CD14-positive monocyte (primary cell): ENCODE data around the gene ZBTB7C. TPM values are rescaled to one million over a fixed set of nuclear protein-coding genes. Genes with fewer than 3 reads are reported as not detected.

Source experiments
- DNase-seq, 3 donors: peaks; one replicate each; pipeline ENCODE4 v3.0.0-alpha.2; 2011 to 2022
- H2AFZ ChIP-seq: 2 replicates; pipeline ENCODE4 v1.6.0; 2012; ENCODE audit warnings: mild to moderate bottlenecking, low read depth, low read length, inconsistent platforms; ENCODE audit not compliant: insufficient read depth, poor library complexity, severe bottlenecking
- H3K27ac ChIP-seq, 2 donors: 1 replicate in 1 of 2; 2 replicates in 1 of 2; pipeline ENCODE4 v1.5.1; 2012 to 2013; ENCODE audit warnings: low read length in 2 of 2, control low read depth in 1 of 2, inconsistent platforms in 1 of 2, low read depth in 1 of 2, mild to moderate bottlenecking in 1 of 2
- H3K27me3 ChIP-seq, 2 donors: one replicate each; pipeline versions ENCODE4 v1.6.0 to v1.6.1; 2011 to 2013; ENCODE audit warnings: low read length in 2 of 2; ENCODE audit not compliant: control insufficient read depth in 2 of 2, insufficient read depth in 2 of 2
- H3K36me3 ChIP-seq, 2 donors: replicated peaks in 1 of 2; 1 replicate in 1 of 2; 2 replicates in 1 of 2; pipeline versions ENCODE4 v1.5.1 to v1.6.1; 2012 to 2013; ENCODE audit warnings: low read length in 2 of 2, control low read depth in 1 of 2, inconsistent platforms in 1 of 2, mild to moderate bottlenecking in 1 of 2; ENCODE audit not compliant: insufficient read depth in 2 of 2, control insufficient read depth in 1 of 2
- H3K4me1 ChIP-seq, 2 donors: 1 replicate in 1 of 2; 2 replicates in 1 of 2; pipeline versions ENCODE4 v1.5.1 to v1.6.1; 2012 to 2013; ENCODE audit warnings: low read length in 2 of 2, control low read depth in 1 of 2, inconsistent platforms in 1 of 2, mild to moderate bottlenecking in 1 of 2, moderate library complexity in 1 of 2; ENCODE audit not compliant: insufficient read depth in 2 of 2, control insufficient read depth in 1 of 2
- H3K4me2 ChIP-seq: replicated peaks from 2 replicates; pipeline ENCODE3; 2012; ENCODE audit warnings: low read length, moderate library complexity, mild to moderate bottlenecking; ENCODE audit not compliant: poor library complexity, severe bottlenecking; ENCODE audit errors: extremely low read depth
- H3K4me3 ChIP-seq, 3 experiments: fragments of 200-600 bp in 1 of 3; sonication (generic) in 1 of 3; replicated peaks in 1 of 3; 1 replicate in 2 of 3; 2 replicates in 1 of 3; pipeline ENCODE4 v1.5.1; 2011 to 2013; ENCODE audit warnings: low read length in 3 of 3, mild to moderate bottlenecking in 3 of 3, control low read depth in 2 of 3, low read depth in 2 of 3, inconsistent platforms in 1 of 3, moderate library complexity in 1 of 3
- H3K79me2 ChIP-seq: 2 replicates; pipeline ENCODE4 v1.6.0; 2012; ENCODE audit warnings: mild to moderate bottlenecking, control low read depth, inconsistent platforms, low read length, moderate library complexity; ENCODE audit not compliant: insufficient read depth
- H3K9ac ChIP-seq: 2 replicates; pipeline ENCODE4 v1.6.0; 2017; ENCODE audit warnings: low read length, mild to moderate bottlenecking; ENCODE audit not compliant: insufficient read depth, poor library complexity, severe bottlenecking
- H3K9me3 ChIP-seq, 2 donors: replicated peaks in 1 of 2; 1 replicate in 1 of 2; 2 replicates in 1 of 2; pipeline versions ENCODE4 v1.5.1 to v1.6.1; 2012 to 2013; ENCODE audit warnings: low read length in 2 of 2, control low read depth in 1 of 2; ENCODE audit not compliant: control insufficient read depth in 1 of 2, insufficient read depth in 1 of 2
- H4K20me1 ChIP-seq: 2 replicates; pipeline ENCODE4 v1.6.0; 2012; ENCODE audit warnings: mild to moderate bottlenecking, low read length, control low read depth, moderate library complexity; ENCODE audit not compliant: insufficient read depth
- H3K27ac Mint-ChIP-seq, 7 donors: one replicate each; pipeline ENCODE4 v1.8.0; 2020; ENCODE audit warnings: mild to moderate bottlenecking in 7 of 7, mixed read lengths in 7 of 7, moderate library complexity in 6 of 7, inconsistent platforms in 2 of 7
- H3K27me3 Mint-ChIP-seq, 3 donors: one replicate each; pipeline ENCODE4 v1.8.0; 2021 to 2022; ENCODE audit warnings: low read depth in 3 of 3, mild to moderate bottlenecking in 3 of 3, mixed read lengths in 3 of 3, moderate library complexity in 3 of 3, inconsistent platforms in 1 of 3
- H3K36me3 Mint-ChIP-seq, 2 donors: one replicate each; pipeline ENCODE4 v1.8.0; 2020; ENCODE audit warnings: mixed read lengths in 2 of 2, inconsistent platforms in 1 of 2, mild to moderate bottlenecking in 1 of 2
- H3K4me1 Mint-ChIP-seq: one replicate; pipeline ENCODE4 v1.8.0; 2020; ENCODE audit warnings: mild to moderate bottlenecking, mixed read lengths
- H3K4me3 Mint-ChIP-seq, 2 donors: one replicate each; pipeline ENCODE4 v1.8.0; 2020; ENCODE audit warnings: mild to moderate bottlenecking in 2 of 2, mixed read lengths in 2 of 2, moderate library complexity in 1 of 2
- H3K9me3 Mint-ChIP-seq, 7 donors: one replicate each; pipeline ENCODE4 v1.8.0; 2020 to 2022; ENCODE audit warnings: mixed read lengths in 7 of 7, mild to moderate bottlenecking in 6 of 7, moderate library complexity in 6 of 7, inconsistent platforms in 2 of 7
- CTCF ChIP-seq: fragments of 200-600 bp; IDR thresholded peaks from one replicate; pipeline ENCODE4 v1.8.0; 2022; ENCODE audit warnings: antibody characterized with exemption, mild to moderate bottlenecking
- WGBS: methylation state at CpG from one replicate; pipeline ENCODE4 v1.1.5; 2013; ENCODE audit warnings: missing lambda C conversion rate; ENCODE audit not compliant: insufficient coverage; 5-methylcytosine and 5-hydroxymethylcytosine counted together
- intact Hi-C, 2 donors: fragments of 100-400 bp; cut with micrococcal nuclease; formaldehyde crosslinking; loops; one replicate each; pipeline versions ENCODE4 v1.15.0 to v1.15.1; 2023
- polyA plus RNA-seq, 3 donors: library from polyadenylated mRNA; depleted of rRNA in 1 of 3; unstranded in 2 of 3; stranded (reverse) in 1 of 3; fragments of 300-500 nt in 2 of 3; fragments of >200 nt in 1 of 3; fragmentation: Illumina TruSeq in 2 of 3; gene quantifications; 1 replicate in 2 of 3; 2 replicates in 1 of 3; pipeline ENCODE4 v1.2.3, GENCODE V29; 2012 to 2021

The ZBTB7C gene
- polyA plus RNA-seq, 3 donors: 0.03 to 0.09 TPM; not detected in 1

DNA sequence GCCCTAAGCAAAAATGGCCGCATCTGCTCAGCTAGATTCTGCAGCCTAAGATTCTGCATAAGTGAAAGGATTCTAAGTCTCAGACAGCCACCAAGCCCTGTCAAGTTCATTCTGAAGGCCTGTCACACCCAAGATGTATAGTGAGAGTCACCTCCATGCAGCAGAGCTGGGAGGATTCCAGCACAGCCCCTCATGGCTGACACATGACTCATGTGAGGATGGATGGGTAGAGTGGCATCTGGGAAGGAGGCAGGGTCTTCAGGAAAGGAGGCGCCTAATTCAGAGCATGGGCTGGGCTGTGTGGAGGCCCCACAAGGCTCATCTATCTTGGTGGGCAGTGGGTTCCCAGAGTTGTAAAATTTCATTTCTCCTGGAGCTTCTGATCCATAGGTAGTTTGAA lies 41.5 kb upstream of the ZBTB7C start:
- H3K79me2 ChIP-seq: no peaks in the 10 kb centered on the region
- H3K4me3 Mint-ChIP-seq: no peak overlapping the region
- H2AFZ ChIP-seq: no peak overlapping the region
- peaks cover 13 to 53% (median 15%) of the 10 kb centered on the region in 3 donors for H3K27me3 Mint-ChIP-seq
- 100% methylated on average over 2 of the region's 2 CpGs for WGBS
- no peaks in the 10 kb centered on the region for H3K36me3 Mint-ChIP-seq
- H3K4me2 ChIP-seq: no peak overlapping the region
- no peak for DNase-seq
- H3K27me3 ChIP-seq: peaks cover 0 to 20% of the 10 kb centered on the region in 2 donors
- peaks cover 0 to 2% (median 0%) of the 10 kb centered on the region in 7 donors for H3K9me3 Mint-ChIP-seq
- H3K36me3 ChIP-seq: no peaks in the 10 kb centered on the region
- peak overlapping the region in 1 of 7 donors; percentile 29 for H3K27ac Mint-ChIP-seq
- H3K4me3 ChIP-seq: no peak overlapping the region
- intact Hi-C loops: no loop called here
- no peak overlapping the region for H3K9ac ChIP-seq
- no peak for TF ChIP-seq CTCF
- no peaks in the 10 kb centered on the region for H3K9me3 ChIP-seq
- peaks cover 15% of the 10 kb centered on the region for H3K4me1 Mint-ChIP-seq
- no peaks in the 10 kb centered on the region for H4K20me1 ChIP-seq
- peaks cover 4% of the 10 kb centered on the region in 2 donors for H3K4me1 ChIP-seq
- no peak overlapping the region for H3K27ac ChIP-seq

DNA sequence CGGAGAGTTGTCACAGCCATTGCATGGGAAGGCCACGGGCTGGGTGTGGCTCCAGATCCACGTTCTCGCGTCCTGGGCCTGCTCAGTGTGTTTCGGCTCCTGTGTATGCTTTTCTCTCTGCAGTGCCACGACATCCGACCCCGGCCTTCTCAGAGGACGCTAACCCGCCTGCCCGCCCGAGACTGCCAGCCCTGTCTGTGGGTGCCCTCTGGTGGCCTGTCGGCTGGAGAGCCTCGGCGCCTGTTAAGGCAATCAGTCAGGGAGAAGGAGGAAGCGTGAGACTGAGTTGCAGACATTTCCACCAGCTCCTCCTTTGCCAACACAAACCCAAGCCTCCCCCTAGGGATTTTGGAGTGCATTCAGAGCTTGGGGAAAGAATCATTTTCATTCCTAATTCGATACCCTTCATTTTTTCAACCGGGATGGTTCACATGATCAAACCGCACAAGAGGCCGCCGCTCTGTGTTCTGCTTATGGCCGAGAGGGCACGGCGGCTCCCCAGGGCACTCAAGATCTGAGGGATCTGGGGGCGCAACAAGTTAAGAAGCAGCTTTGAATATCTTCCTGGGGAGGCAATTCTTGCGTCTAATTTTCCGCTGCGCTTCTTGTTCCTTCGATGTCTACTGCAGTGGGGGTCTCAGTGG lies 37.5 kb upstream of the ZBTB7C start:
- H3K4me3 Mint-ChIP-seq: peak overlapping the region in 1 of 2 donors; percentile 31
- no peaks in the 10 kb centered on the region for H3K36me3 Mint-ChIP-seq
- peak overlapping the region; percentile 38 for H3K4me2 ChIP-seq

More for the DNA sequence above, 37.5 kb upstream of the ZBTB7C start:
- H3K79me2 ChIP-seq: no peaks in the 10 kb centered on the region
- H3K9me3 ChIP-seq: no peaks in the 10 kb centered on the region
- 40% methylated on average over 16 of the region's 30 CpGs for WGBS
- H2AFZ ChIP-seq: peak overlapping the region; percentile 80
- no peaks in the 10 kb centered on the region for H4K20me1 ChIP-seq
- no peak overlapping the region for H3K27ac ChIP-seq
- intact Hi-C loops: loop anchor here (10.0 kb wide), 2 partner anchors 212 to 422 kb away; no protein-coding TSS in a partner anchor
- peak; percentile 41 to 73 (median 56) for DNase-seq
- H3K4me3 ChIP-seq: no peak overlapping the region
- peaks cover 0 to 2% (median 0%) of the 10 kb centered on the region in 7 donors for H3K9me3 Mint-ChIP-seq
- peaks cover 4% of the 10 kb centered on the region in 2 donors for H3K4me1 ChIP-seq
- H3K27me3 ChIP-seq: peaks cover 6 to 13% of the 10 kb centered on the region in 2 donors
- peaks cover 16% of the 10 kb centered on the region for H3K4me1 Mint-ChIP-seq
- no peaks in the 10 kb centered on the region for H3K36me3 ChIP-seq
- peaks cover 15 to 55% (median 20%) of the 10 kb centered on the region in 3 donors for H3K27me3 Mint-ChIP-seq
- peak; percentile 75 for TF ChIP-seq CTCF
- H3K9ac ChIP-seq: no peak overlapping the region
- H3K27ac Mint-ChIP-seq: no peak overlapping the region
